ENCODE data around the gene CDC14B.

Gene CDC14B

GRCh38 chr9:96605328-96605727, 14.3 kb downstream of the CDC14B start:
- no peaks in the 10 kb centered on the region for H3K4me1 ChIP-seq (ENCODE audit: control insufficient read depth, low read length)
- H3F3A ChIP-seq (ENCODE audit: control insufficient read depth, insufficient read depth) = no peaks in the 10 kb centered on the region
- no peaks in the 10 kb centered on the region for H4K20me1 ChIP-seq (ENCODE audit: control insufficient read depth, insufficient read depth, low read depth, low read length)
- no peaks in the 10 kb centered on the region for H3K9me3 ChIP-seq (ENCODE audit: control insufficient read depth, insufficient read depth, low read length)
- TF ChIP-seq, protein P1, sequence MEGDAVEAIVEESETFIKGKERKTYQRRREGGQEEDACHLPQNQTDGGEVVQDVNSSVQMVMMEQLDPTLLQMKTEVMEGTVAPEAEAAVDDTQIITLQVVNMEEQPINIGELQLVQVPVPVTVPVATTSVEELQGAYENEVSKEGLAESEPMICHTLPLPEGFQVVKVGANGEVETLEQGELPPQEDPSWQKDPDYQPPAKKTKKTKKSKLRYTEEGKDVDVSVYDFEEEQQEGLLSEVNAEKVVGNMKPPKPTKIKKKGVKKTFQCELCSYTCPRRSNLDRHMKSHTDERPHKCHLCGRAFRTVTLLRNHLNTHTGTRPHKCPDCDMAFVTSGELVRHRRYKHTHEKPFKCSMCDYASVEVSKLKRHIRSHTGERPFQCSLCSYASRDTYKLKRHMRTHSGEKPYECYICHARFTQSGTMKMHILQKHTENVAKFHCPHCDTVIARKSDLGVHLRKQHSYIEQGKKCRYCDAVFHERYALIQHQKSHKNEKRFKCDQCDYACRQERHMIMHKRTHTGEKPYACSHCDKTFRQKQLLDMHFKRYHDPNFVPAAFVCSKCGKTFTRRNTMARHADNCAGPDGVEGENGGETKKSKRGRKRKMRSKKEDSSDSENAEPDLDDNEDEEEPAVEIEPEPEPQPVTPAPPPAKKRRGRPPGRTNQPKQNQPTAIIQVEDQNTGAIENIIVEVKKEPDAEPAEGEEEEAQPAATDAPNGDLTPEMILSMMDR (IDR thresholded peaks at IDR 0.05; ENCODE audit: low read depth, low read length, poor library complexity, severe bottlenecking) = no peak
- TF ChIP-seq EZH2phosphoT487 (IDR thresholded peaks at IDR 0.05; ENCODE audit: borderline replicate concordance, low read length) = no peak
- no peak overlapping the region for H3K4me2 ChIP-seq (ENCODE audit: low read length)
- no peaks in the 10 kb centered on the region for H3K36me3 ChIP-seq (ENCODE audit: control insufficient read depth, low read length)
- H3K4me3 ChIP-seq (ENCODE audit: low read length) = no peak overlapping the region
- H3K79me2 ChIP-seq (ENCODE audit: control insufficient read depth, low read length) = no peaks in the 10 kb centered on the region
- H3K27ac ChIP-seq (ENCODE audit: low read depth, low read length) = no peak overlapping the region
- H3K27me3 ChIP-seq (ENCODE audit: control insufficient read depth, low read length) = peaks cover 3% of the 10 kb centered on the region; the same call in 1 of the 2 replicates
- H3K9me2 ChIP-seq (replicated peaks; ENCODE audit: control insufficient read depth, low read length) = no peaks in the 10 kb centered on the region

DNA sequence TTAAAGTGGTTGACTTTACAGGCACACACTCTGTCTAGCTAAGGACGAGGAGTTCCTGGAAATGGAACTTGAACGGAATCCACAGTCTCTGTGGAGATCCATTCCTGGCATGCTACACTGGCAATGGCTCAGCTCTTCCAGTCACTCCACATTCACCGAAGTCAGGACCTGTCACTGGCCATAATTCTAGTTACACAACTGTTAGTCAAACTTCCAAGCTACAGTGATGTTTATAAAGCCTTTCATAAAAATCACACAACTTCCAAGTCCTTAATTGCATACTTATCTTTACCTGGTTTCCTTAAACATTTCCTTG, 15.7 kb downstream of the CDC14B start:
- TF ChIP-seq EZH2phosphoT487 (IDR thresholded peaks at IDR 0.05; ENCODE audit: borderline replicate concordance, low read length) = no peak
- TF ChIP-seq, protein P1 (IDR thresholded peaks at IDR 0.05; ENCODE audit: low read depth, low read length, poor library complexity, severe bottlenecking) = no peak
- H4K20me1 ChIP-seq (ENCODE audit: control insufficient read depth, insufficient read depth, low read depth, low read length) = no peaks in the 10 kb centered on the region
- no peaks in the 10 kb centered on the region for H3K9me2 ChIP-seq (replicated peaks; ENCODE audit: control insufficient read depth, low read length)
- no peaks in the 10 kb centered on the region for H3K9me3 ChIP-seq (ENCODE audit: control insufficient read depth, insufficient read depth, low read length)
- no peak overlapping the region for H3K27ac ChIP-seq (ENCODE audit: low read depth, low read length)
- H3K4me1 ChIP-seq (ENCODE audit: control insufficient read depth, low read length) = no peaks in the 10 kb centered on the region
- H3K4me3 ChIP-seq (ENCODE audit: low read length) = no peak overlapping the region
- no peaks in the 10 kb centered on the region for H3K79me2 ChIP-seq (ENCODE audit: control insufficient read depth, low read length)
- no peak overlapping the region for H3K4me2 ChIP-seq (ENCODE audit: low read length)
- no peaks in the 10 kb centered on the region for H3K36me3 ChIP-seq (ENCODE audit: control insufficient read depth, low read length)
- H3K27me3 ChIP-seq (ENCODE audit: control insufficient read depth, low read length) = peaks cover 3% of the 10 kb centered on the region; the same call in 1 of the 2 replicates
- H3F3A ChIP-seq (ENCODE audit: control insufficient read depth, insufficient read depth) = no peaks in the 10 kb centered on the region

DNA sequence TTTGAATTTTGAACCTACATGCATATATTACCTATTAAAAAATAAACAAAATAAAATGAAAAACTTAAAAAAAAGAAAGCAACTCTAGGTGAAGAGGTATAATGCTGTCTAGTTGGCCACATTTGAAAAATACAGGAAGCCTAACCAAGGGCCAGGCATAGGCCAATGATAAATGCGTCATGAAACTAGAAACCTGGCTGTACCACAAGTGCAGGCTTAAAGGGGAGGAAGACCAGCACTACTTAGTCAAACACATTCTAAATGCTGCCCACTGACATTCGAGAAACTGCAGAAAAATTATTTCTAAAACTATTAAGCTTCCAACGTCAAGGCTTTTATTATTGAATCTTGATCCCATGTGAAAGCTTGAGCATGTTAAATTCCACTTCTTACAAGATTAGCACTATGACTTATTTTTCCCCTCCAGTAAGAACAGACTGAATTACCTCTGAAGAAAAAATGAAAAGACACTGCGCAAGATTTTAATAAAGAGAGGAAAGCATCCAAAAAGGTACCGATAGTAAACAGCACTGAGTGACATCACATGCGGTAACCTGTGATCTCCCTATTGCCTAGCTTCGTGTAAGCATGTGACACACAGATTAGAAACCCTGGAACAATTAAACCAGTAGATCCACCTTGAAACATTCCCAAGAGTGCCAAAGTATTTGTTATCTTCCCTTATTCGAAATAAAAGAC, 16.2 kb downstream of the CDC14B start:
- Histone ChIP-seq H3K79me2 (ENCODE audit: control insufficient read depth, low read length) (no peaks in the 10 kb centered on the region), H3K4me1 (ENCODE audit: control insufficient read depth, low read length) (no peaks in the 10 kb centered on the region), H3F3A (ENCODE audit: control insufficient read depth, insufficient read depth) (no peaks in the 10 kb centered on the region), H3K9me3 (ENCODE audit: control insufficient read depth, insufficient read depth, low read length) (no peaks in the 10 kb centered on the region), H3K4me3 (ENCODE audit: low read length) (no peak overlapping the region), H3K4me2 (ENCODE audit: low read length) (no peak overlapping the region), H3K27me3 (ENCODE audit: control insufficient read depth, low read length) (peaks cover 3% of the 10 kb centered on the region; the same call in 1 of the 2 replicates), H4K20me1 (ENCODE audit: control insufficient read depth, insufficient read depth, low read depth, low read length) (no peaks in the 10 kb centered on the region), H3K9me2 (replicated peaks; ENCODE audit: control insufficient read depth, low read length) (no peaks in the 10 kb centered on the region), H3K27ac (ENCODE audit: low read depth, low read length) (no peak overlapping the region), H3K36me3 (ENCODE audit: control insufficient read depth, low read length) (no peaks in the 10 kb centered on the region)
- TF ChIP-seq, protein P1 (IDR thresholded peaks at IDR 0.05; ENCODE audit: low read depth, low read length, poor library complexity, severe bottlenecking) = no peak
- TF ChIP-seq EZH2phosphoT487 (IDR thresholded peaks at IDR 0.05; ENCODE audit: borderline replicate concordance, low read length) = no peak
